Measurements from ENCODE around the gene IFITM10. TPM values are rescaled to one million over a fixed set of nuclear protein-coding genes. Genes with fewer than 3 reads are reported as not detected.

The IFITM10 gene
- total RNA-seq, 2 experiments from 2014 or later: 0.96 to 1.3 TPM

DNA sequence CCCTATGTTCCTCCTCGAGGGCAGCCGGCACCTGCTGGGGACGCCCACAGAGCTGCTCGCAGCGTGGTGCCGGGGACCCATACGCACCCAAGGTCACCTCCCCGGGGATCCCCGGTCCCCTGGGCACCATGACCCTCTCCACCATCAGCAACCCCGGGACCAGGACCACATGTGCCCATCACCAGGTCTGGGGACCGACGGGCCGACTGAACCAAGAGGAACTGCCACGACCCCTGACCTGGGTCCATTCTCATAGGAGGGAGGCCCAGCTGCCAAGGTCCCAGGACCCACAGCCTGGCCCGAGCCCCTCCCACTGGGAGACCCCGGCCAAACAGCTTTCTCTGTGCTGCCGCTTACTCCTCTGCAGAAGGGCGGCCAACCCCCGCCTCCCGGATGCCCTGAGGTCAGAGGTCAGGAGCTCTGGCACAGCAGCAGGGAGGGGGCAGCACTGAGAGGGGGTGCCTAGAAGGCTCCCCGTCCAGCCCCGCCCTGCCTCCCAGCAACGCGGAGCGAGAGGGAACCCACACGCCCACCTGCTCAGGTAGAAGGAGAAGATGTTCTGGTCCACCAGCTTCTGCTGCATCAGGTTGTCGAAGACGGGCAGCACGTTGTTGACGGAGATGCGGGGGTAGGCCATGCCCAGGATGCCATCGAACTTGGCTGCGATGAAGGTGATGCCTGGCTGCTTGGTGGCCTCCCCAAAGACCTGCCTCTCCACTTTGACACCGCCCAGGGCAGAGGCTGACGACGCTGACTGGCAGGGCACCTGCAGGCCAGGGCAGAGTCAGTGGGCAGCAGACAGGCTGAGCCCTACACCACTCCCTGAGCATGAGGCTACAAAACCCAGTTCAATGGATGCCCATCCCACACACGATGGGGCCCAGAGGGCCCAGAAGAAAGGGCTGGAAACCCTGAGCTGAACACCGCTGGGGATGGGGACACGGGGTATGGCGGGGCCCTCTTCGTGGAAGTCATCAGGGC is 6.7 kb upstream of the IFITM10 start:
- H3K27me3 Mint-ChIP-seq: no peaks in the 10 kb centered on the region
- DNase-seq (no peak), ATAC-seq (peak; percentile 7)
- H3K36me3 Mint-ChIP-seq: peaks cover 17% of the 10 kb centered on the region
- no peaks in the 10 kb centered on the region for H3K9me3 Mint-ChIP-seq (ENCODE audit: low read depth)
- H3K4me3 Mint-ChIP-seq: no peak overlapping the region
- H3K4me1 Mint-ChIP-seq: peaks cover 58% of the 10 kb centered on the region
- CTCF ChIA-PET: interaction anchor here (0.8 to 2.0 kb wide), 16 partner anchors 13 to 394 kb away, joined by 3 to 26 read pairs (median 4); no protein-coding TSS in a partner anchor
- H3K27ac Mint-ChIP-seq: peak overlapping the region; percentile 94

DNA sequence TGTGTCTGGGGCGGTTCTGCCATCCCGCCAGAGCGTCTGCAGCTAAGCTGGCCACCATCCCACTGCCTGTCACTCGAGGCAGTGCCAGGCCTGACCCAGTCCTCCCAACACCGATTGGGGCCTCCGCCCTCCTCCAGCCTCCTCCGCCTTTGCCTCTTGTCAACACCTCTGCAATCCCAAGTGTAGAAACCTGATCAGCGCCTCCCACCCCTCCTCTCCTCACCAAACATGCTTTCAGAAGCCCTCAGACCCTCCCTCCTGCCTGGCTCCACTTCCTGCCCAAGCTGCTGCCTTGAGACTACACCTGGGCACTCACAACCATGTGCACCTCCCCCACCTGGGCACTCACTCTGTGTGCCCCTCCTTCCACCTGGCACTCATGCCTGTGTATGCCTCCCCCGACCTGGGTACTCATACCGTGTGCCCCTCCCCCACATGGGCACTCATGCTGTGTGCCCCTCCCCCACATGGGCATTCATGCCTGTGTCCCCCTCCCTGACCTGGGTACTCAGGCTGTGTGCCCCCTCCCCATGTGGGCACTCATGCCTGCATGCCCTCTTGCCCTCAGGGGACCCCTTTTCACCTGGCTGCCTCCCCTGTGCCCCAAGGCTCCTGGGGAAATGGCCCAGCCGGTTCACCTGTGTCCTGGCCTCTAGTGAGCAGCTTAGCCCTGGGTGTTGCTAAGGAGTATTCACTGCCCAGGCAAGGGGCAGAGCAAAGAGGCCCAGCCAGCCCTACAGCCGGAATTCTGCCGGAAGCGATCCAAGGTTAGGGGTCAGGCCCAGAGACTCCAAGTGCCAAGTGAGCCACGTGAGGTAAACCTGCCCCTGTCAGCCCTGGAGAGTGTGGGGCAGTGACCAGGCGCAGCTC is 5.5 kb upstream of the IFITM10 start:
- ATAC-seq: no peak
- CTCF ChIA-PET: interaction anchor here (0.8 to 1.2 kb wide), 6 partner anchors 8 to 245 kb away, joined by 3 to 5 read pairs (median 4); partner anchors contain the start of gene CTSD
- H3K27ac Mint-ChIP-seq: peak overlapping the region; percentile 64
- H3K4me1 Mint-ChIP-seq: peaks cover 55% of the 10 kb centered on the region
- peaks cover 17% of the 10 kb centered on the region for H3K36me3 Mint-ChIP-seq
- H3K27me3 Mint-ChIP-seq: no peaks in the 10 kb centered on the region
- no peak for DNase-seq
- no peak overlapping the region for H3K4me3 Mint-ChIP-seq
- no peaks in the 10 kb centered on the region for H3K9me3 Mint-ChIP-seq (ENCODE audit: low read depth)

DNA sequence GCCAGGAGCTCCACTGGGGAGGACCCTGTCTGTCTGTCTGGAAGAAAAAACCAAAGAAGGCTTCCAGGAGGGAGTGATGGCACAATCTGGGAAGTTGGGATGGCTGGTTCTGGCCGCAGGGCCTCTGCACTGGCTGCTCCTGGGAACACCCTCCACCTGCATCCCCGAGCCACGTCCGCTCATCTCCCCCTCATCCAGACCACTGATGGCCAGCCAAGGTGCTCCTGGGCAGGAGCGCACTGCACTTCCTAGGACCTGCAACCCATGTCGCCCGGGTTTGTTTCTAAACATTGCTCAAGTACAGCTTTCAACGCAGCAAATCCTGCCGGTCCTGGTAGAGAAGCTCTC is 4.9 kb upstream of the IFITM10 start:
- ATAC-seq: no peak
- Mint-ChIP-seq H3K4me3 (no peak overlapping the region), H3K9me3 (ENCODE audit: low read depth) (no peaks in the 10 kb centered on the region), H3K36me3 (peaks cover 17% of the 10 kb centered on the region), H3K27me3 (peaks cover 3% of the 10 kb centered on the region), H3K27ac (peak overlapping the region; percentile 64), H3K4me1 (peaks cover 52% of the 10 kb centered on the region)
- no peak for DNase-seq
- CTCF ChIA-PET: interaction anchor here (0.8 to 1.1 kb wide), 3 partner anchors 9 to 61 kb away, joined by 3 to 5 read pairs (median 4); partner anchors contain the start of gene CTSD

DNA sequence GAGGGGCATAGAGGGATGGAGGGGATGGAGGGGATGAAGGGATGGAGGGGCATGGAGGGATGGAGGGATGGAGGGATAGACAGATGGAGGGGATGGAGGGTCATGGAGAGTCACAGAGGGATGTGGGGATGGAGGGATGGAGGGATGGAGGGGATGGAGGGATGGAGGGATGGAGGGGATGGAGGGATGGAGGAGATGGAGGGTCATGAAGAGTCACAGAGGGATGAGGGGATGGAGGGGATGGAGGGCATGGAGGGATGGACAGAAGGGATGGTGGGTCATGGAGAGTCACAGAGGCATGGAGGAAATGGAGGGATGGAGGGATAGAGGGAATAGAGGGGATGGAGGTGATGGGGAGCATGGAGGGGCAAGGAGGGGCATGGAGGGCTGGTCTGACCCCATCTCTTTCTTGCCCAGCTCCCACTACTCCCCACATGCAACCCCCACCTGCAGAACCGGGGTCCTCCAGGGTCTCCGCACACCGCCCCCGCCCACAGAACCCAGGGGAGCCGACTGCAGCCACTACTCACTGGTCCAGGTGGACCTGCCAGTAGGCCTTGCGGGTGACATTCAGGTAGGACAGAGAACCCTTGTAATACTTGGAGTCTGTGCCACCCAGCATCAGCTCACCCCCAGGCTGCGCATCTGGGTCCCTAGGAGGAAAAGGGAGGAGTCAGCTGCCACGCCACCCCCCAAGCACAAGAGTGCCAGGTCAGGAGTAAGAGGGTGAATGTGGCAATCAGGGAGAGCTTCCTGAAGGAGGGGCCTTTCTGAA is 4.2 kb upstream of the IFITM10 start:
- ATAC-seq (no peak), DNase-seq (no peak)
- Mint-ChIP-seq H3K27me3 (peaks cover 10% of the 10 kb centered on the region), H3K4me1 (peaks cover 51% of the 10 kb centered on the region), H3K9me3 (ENCODE audit: low read depth) (no peaks in the 10 kb centered on the region), H3K36me3 (peaks cover 17% of the 10 kb centered on the region), H3K27ac (peak overlapping the region; percentile 21), H3K4me3 (no peak overlapping the region)
- CTCF ChIA-PET: interaction anchor here (0.8 to 1.1 kb wide), 2 partner anchors 9 to 61 kb away, joined by 4 to 5 read pairs; partner anchors contain the start of gene CTSD

DNA sequence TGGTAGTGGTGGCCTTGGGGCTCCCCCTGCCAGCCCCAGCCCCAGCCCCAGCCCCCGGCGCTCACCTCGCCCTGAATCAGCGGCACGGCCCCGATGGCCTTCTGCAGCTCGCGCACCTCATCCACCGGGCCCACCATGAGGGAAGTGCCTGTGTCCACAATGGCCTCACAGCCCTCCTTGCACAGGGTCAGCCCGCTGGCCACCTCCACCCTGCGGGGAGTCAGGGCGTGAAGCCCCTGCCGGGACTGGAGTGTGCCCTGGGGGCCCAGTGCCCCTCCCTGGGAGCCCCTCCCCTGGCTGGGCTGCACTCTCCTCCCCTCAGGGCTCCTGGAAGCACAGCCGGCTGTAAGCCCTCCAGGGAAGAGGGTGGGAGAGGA is 3.5 kb upstream of the IFITM10 start:
- Mint-ChIP-seq H3K4me1 (peaks cover 47% of the 10 kb centered on the region), H3K36me3 (peaks cover 17% of the 10 kb centered on the region), H3K9me3 (ENCODE audit: low read depth) (no peaks in the 10 kb centered on the region), H3K4me3 (no peak overlapping the region), H3K27me3 (peaks cover 13% of the 10 kb centered on the region), H3K27ac (no peak overlapping the region)
- DNase-seq (no peak), ATAC-seq (no peak)
- CTCF ChIA-PET: interaction anchor here (2.1 kb wide), 1 partner anchor 60 kb away, joined by 9 read pairs; no protein-coding TSS in a partner anchor

DNA sequence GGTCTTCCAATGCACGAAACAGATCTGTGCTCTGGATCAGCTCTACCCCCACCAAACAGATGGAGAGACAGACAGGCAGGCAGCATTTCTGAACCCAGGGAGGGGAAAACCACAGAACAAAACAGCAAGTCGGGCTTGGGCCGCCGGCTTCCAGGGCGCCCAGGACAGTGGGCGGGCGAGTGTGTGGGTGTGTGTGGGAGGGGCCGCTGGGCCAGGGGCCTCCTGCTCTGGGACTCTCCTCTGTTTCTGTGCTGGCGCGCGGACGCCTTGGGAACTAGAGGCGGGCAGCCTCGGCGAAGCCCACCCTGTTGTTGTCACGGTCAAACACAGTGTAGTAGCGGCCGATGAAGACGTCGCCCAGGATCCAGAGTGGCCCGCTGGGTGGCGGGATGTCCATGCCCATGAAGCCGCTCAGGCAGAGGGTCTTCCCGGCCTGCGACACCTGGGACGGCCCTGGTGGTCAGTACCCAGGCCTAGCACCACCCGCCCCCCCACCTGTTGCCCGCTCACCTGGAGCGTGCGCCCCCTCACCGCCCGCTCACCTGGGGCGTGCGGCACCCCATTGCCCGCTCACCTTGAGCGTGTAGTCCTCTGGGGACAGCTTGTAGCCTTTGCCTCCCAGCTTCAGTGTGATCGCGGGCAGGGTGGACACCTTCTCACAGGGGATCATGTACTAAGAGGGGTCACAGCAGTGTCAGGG is 3.0 kb upstream of the IFITM10 start:
- Mint-ChIP-seq H3K27me3 (peaks cover 18% of the 10 kb centered on the region), H3K4me1 (peaks cover 41% of the 10 kb centered on the region), H3K9me3 (ENCODE audit: low read depth) (no peaks in the 10 kb centered on the region), H3K4me3 (no peak overlapping the region), H3K36me3 (peaks cover 17% of the 10 kb centered on the region), H3K27ac (no peak overlapping the region)
- DNase-seq (no peak), ATAC-seq (no peak)
- CTCF ChIA-PET: interaction anchor here (2.1 kb wide), 1 partner anchor 59 kb away, joined by 9 read pairs; no protein-coding TSS in a partner anchor

DNA sequence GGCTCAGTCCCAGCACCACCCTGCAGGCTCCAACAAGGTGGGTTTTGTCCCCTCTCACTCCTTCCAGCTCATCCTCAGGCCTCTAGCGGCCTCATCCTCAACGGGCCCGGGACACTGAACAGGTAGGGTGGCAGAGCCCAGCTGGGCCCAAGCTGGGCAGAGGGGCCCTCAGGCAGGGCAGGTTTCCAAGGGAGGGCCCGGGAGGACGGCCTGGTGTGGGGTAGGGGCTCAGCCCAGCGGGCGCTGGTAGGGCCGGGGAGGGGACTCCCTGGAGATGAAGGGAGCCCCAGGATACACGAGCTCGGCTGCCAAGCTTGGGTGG is 2.5 kb upstream of the IFITM10 start:
- Mint-ChIP-seq H3K9me3 (ENCODE audit: low read depth) (no peaks in the 10 kb centered on the region), H3K27me3 (peaks cover 21% of the 10 kb centered on the region), H3K36me3 (peaks cover 17% of the 10 kb centered on the region), H3K27ac (no peak overlapping the region), H3K4me1 (peaks cover 39% of the 10 kb centered on the region), H3K4me3 (no peak overlapping the region)
- DNase-seq (no peak), ATAC-seq (no peak)
- CTCF ChIA-PET: interaction anchor here (2.1 kb wide), 1 partner anchor 59 kb away, joined by 9 read pairs; no protein-coding TSS in a partner anchor

DNA sequence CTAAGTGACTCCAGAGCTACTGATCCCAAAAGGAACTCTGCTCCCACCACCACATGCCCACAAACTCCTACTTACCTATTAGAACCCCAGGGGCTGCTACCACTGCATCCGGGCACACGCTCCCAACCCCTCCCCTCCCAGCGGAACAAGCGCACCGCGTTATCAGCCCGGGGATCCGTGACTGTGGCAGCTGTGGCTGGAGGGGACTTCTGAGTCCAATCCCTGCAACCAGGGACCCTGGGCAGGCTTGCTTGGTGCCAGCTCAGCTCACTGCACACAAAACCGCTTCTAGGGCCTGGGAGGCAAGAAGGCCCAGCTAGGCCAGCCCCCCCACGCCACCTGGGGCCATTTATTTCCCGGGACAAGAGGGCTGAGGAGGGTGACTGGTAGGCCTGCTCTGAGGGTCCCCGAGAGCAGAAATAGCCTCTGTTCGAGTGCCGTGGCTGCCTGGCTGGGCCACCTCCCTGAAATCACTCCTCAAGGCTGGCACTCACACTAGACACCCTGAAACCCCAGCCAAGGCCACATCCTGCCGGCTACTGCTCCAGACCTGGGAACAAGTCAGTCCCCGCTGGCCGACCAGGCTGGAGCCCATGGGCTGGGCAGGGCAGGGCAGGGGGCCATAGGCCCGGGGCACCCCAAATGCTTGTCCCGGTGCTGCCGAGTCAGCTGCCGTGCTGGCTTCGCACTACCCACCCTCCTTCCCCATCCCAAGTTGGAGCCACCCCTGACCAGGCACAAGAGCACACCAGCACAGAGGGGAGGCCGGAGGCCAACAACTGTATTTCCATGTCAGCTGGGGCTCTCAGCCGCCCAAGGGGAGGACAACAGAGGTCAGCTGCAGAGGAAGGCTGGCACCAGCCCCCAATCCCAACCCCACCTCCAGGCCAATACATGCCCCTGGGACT is 1.9 kb upstream of the IFITM10 start:
- H3K27ac Mint-ChIP-seq: no peak overlapping the region
- CTCF ChIA-PET: interaction anchor here (1.0 to 2.1 kb wide), 2 partner anchors 58 to 100 kb away, joined by 4 to 9 read pairs; no protein-coding TSS in a partner anchor
- peaks cover 23% of the 10 kb centered on the region for H3K27me3 Mint-ChIP-seq
- peaks cover 15% of the 10 kb centered on the region for H3K36me3 Mint-ChIP-seq
- no peak overlapping the region for H3K4me3 Mint-ChIP-seq
- H3K9me3 Mint-ChIP-seq (ENCODE audit: low read depth): no peaks in the 10 kb centered on the region
- H3K4me1 Mint-ChIP-seq: peaks cover 33% of the 10 kb centered on the region
- no peak for ATAC-seq
- DNase-seq: no peak

DNA sequence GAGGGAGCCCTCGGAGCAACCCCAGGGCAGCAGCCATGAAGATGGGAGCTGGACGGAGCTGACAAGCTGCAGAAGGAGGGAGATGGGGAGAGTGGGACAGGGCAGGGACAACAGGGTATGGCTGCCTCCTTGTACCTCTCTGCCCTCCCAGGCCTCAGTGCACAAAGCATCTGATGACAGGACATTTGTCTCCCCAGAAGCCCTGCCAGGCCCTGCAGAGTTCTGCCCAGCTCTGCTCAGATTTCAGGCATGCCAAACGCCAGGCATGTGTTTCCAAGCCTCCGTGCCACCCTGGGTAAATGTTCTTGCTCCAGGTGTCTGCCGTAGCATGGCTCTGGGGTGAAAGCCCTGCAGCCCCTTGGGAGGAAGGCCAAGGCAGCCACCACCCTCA is 1.1 kb upstream of the IFITM10 start:
- peaks cover 9% of the 10 kb centered on the region for H3K36me3 Mint-ChIP-seq
- ATAC-seq (no peak), DNase-seq (no peak)
- CTCF ChIA-PET: interaction anchor here (1.0 to 2.1 kb wide), 2 partner anchors 58 to 99 kb away, joined by 4 to 9 read pairs; no protein-coding TSS in a partner anchor
- no peak overlapping the region for H3K27ac Mint-ChIP-seq
- H3K9me3 Mint-ChIP-seq (ENCODE audit: low read depth): no peaks in the 10 kb centered on the region
- H3K27me3 Mint-ChIP-seq: peaks cover 23% of the 10 kb centered on the region
- peaks cover 26% of the 10 kb centered on the region for H3K4me1 Mint-ChIP-seq
- H3K4me3 Mint-ChIP-seq: no peak overlapping the region

DNA sequence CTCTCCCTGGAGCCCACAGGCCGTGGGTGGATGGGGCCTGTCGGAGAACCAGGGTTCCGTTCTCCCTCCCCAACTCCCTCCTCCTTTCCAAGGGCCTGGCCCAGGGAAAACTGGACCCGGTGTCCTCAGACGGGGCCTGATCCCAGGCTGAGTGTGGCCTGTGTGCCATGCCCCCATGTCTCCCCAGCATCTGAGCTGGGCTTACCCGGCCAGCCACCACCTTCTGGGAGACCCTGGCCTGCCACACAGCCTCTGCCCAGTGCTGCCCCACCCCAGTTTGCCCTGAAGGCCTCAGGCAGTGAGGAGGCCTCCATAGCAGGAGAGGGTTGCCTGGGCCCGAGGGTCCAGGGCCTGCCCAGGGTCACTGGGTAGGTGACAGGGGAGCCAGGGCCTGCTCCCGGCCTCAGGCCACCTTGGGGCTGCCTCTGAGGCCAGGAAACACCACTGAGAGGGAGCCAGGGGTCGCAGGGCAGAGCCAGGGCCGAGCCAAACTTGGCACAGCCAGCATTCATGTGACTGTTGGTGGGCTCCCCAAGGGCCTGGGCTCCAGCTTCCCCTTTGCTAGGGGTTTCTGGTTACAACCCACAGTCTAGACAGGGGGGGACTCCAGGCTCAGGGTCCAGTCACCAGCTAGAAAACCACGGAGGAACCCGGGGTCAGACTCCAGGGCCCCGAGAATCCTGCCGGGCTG is 590 bp upstream of the IFITM10 start:
- Mint-ChIP-seq H3K27ac (no peak overlapping the region), H3K27me3 (peaks cover 23% of the 10 kb centered on the region), H3K4me3 (no peak overlapping the region), H3K4me1 (peaks cover 20% of the 10 kb centered on the region), H3K36me3 (peaks cover 10% of the 10 kb centered on the region), H3K9me3 (ENCODE audit: low read depth) (peaks cover 3% of the 10 kb centered on the region)
- no peak for DNase-seq
- CTCF ChIA-PET: interaction anchor here (1.0 kb wide), 1 partner anchor 98 kb away, joined by 4 read pairs; no protein-coding TSS in a partner anchor
- ATAC-seq: no peak

Measured in activated CD8-positive, alpha-beta memory T cell treated with anti-CD3 and anti-CD28 coated beads, Interleukin-2, amount 10 ng/mL, durations not matched to agents 7 days and 5 days (primary cell).